IPS DF 4.7 (cell line): ENCODE data around the gene RAB1B.
"Not testable (repeated sequence)": the region's sequence is repeated elsewhere in the genome, so short reads cannot be mapped to it uniquely, and the experiment has no call there.

ENCODE experiments used
- DNase-seq: peaks from one replicate; pipeline ENCODE4 v3.0.0-alpha.2; 2013; ENCODE audit warnings: low spot score; ENCODE audit errors: extremely low read depth

Gene RAB1B

DNA sequence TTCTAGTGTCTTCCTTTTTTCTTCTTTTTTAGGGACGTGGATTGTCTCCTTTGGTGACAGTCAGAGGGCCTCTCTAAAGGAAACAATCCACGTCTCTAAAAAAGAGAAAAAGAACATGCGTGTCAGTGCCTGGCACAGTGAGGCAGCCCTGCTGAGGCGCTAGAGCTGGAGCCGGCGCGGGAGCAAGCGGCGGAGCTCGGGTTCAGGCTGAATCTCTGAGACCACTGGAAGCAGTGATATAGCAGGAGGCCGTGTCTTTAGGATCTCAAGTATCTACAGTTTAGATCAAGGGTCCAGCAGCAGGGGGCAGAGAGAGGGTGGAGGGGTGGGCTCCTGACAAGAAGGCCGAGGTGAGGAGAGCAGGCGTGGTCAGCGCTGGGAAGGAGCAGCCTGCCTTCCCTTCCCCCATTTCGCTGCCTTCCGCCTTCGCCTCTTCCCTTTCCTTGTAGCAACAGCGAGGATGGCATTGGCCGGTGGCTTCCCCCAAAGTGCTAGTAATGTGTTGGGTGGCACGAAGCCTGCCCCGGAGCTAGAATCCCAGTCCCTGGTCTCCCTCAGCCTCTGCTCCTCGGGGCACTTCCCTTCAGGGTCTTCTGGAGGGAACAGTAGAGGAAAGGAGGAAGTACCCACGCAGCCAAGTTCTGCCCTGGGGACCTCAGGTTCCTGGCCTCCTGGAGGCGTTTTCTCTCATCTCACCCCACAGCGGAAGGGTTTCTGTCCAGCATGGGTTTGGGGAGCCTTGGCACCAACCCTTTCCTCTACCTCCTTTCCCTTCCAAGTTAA lies 28.2 kb upstream of the RAB1B start:
- DNase-seq: no peak

DNA sequence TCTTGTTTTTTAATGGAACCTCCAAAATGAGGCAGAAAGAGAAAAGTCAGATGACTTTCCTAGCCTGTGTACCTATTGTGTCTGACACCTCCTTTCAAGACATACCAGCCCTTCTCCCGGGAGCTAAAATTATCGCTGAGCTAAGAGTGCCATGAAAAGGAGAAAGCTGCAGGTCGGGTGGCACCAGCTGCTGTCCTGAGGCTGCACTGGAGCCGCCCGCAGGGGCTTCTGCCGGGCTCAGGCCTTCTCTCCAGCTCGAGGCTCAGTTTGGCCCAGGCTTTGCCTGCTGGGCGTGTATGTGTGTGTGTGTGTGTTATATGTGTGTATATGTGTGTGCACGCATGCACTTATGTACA lies 27.7 kb upstream of the RAB1B start:
- no peak for DNase-seq

DNA sequence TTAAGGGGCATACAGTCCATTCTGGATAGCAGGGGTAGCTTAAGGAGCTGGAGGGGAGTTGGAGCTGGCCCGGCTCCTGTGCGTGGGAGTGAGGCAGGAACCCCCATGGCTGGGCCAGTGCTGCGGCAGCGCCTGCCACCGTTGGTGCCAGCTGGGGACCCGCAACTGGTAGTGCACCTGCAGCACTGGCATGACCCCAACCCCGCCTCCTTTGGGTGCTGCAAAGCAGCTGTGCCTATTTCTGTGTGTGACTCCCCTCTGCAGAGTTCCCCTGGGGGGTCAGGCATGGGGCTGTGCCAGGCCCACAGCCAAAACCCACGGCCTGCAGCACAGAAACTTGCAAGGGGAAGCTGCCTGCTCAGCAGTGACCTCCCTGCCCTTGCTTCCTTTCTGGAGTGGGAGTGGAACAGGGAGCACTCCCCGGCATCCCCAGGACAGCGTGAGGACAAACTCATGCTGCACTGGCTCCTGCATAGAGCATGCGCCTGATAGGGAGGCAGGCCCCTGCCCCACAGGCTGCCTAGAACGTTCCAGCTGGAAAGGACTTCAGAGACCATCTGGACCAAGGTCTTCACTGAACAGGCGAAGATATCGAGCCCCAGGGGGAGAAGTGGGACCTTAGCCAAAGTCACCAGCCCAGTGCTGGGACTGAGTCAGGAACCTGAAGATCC lies 26.2 kb upstream of the RAB1B start:
- DNase-seq: no peak

DNA sequence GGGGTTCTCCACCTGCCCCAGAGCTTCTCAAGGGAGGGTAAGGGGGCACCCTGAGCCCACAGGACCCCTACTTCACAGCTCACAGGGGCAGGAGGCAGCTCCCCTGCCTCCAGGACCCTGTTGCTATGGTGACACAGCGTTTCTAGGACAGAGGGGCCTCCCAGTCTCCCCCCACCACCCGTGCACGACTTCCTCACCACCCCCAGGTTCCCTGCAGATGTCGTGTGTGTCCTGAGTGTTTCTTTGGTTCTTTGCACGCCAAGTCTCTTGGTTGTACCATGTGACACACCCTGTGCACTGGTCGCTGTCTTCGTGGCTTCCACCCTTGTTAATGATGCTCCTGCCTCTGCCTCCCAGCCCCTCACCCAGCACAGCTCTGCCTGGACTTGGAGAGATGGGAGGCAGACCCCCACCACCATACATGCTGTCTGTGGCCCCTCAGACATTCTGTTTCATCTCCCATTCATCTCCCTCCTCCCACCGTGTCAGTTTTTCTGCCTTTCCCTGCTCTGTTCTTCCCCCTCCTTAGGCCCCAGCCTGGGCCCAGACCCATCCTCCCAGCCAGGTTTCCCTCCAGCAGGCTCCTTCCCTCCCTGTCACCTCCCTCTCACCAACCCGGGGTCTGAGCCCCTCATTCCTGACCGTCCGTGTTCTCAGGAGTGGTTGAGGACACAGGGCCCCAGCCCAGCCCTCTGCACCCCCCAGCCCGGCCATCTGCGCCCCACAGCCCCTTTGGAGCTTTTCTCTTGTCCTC lies 24.5 kb upstream of the RAB1B start:
- no peak for DNase-seq

DNA sequence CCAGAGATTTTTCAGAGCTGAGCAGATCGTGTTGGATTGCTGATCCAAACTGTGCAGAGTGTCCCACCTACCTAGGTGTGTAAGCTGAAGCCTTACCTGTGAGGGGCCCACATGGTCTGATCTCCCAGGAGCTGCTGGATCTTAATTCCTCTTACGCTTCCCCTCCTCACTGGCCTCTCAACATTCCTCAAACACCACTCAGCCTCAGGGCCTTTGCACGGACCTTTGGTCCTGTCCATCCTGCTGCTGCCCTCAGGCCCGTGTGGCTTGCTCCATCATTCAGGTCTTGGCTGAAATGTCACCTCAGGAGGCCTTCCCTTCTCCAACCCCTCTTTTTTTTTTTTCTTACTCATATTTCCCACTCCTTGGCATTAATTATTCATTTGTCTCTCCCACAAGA lies 21.1 kb upstream of the RAB1B start:
- no peak for DNase-seq

DNA sequence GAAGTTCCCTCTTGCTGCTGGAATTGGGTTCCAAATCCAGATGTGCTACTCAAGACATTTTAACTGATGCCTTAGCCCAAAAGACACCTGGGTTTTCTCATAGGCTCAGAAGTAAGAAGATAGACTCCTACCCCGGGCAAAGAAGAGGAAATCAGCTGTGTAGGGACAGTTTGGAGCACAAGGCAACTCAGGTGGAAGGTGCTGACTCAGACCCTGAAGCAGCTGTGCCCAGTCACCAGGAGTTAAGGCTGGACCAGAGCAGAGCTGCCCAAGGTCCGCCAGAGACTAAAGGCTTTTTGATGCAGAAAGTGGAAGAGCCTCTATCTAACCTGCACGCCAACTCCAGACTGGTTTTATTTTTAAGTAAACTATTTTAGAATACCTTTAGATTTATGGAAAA lies 20.6 kb upstream of the RAB1B start:
- no peak for DNase-seq

DNA sequence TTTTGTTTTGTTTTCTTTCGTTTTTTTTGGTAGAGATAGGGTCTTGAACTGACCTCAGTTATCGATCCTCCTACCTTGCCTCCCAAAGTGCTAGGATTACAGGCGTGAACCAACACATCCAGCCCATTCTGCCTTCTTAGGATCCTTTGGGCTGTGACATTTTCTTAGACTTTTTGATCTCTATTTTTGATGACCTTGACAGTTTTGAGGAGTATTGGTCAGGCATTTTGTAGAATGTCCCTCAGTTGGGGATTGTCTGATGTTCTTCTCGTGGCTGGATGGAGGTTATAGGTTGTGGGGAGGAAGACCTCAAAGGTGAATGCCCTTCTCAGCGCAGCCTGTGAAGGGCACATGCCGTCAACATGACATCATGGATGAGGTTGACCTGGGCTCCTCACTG lies 19.5 kb upstream of the RAB1B start:
- DNase-seq: no peak

DNA sequence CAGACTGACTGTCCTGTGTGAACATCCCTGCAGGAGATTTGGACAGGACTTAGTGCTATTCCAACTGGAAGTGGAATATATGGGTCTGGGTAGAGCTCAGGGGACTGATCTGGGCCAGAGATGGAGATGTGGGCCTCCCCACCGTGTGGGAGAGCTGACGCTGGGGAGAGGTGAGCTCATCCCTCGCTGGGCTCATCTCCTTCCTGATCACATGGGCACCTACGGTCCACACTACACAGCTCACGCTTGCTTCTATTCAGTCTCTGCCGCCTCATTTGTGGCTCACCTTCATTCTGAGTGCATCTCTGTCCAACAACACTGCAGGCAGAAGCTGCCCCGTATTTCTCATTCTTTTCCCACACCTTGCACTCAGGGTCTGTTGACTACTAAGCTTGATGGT lies 16.6 kb upstream of the RAB1B start:
- no peak for DNase-seq

DNA sequence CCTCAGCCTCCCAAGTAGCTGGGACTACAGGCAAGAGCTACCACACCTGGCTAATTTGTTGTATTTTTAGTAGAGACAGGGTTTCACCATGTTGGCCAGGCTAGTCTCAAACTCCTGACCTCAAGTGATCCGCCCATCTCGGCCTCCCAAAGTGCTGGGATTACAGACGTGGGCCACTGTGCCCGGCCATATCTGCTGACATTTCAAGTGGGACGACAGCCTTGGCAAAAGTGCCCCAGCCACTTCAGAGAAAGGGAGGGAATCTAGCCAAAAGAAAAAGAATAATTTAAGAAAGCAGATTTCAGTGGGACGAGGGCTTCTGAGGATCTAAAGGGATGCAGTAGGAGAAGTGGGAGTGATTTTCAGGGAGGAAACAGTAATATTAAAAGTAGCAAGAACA lies 15.4 kb upstream of the RAB1B start:
- DNase-seq: not testable (repeated sequence)

DNA sequence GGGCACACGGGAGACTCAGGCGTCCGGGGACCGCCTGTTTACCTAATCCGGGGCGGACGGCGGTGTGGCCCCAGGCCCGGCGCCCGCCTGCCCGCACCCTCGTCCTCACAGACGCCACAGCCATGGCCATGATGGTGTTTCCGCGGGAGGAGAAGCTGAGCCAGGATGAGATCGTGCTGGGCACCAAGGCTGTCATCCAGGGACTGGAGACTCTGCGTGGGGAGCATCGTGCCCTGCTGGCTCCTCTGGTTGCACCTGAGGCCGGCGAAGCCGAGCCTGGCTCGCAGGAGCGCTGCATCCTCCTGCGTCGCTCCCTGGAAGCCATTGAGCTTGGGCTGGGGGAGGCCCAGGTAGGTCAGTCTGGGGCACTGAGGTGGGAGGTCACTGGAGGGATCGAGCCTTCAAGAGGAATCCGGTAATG lies 10.0 kb upstream of the RAB1B start:
- DNase-seq: no peak

DNA sequence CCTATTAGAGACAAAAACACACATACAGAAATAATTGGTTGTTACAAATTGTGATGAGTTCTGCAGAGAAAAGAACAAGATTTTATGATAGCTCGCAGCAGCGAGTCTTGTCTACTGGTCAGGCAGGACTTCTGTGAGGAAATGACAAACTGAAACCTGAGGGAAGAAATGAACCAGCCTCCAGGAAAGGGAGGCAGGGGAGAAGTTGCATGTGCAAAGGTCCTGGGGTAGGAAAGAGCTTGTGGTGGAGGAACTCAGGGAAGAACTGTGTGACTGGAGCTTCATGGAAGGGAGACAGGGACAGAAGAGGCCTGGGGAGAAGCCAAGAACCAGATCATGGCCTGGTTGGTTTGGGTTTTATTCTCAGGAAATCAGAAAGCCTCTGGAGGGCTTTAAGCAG lies 9.2 kb upstream of the RAB1B start:
- DNase-seq: no peak

DNA sequence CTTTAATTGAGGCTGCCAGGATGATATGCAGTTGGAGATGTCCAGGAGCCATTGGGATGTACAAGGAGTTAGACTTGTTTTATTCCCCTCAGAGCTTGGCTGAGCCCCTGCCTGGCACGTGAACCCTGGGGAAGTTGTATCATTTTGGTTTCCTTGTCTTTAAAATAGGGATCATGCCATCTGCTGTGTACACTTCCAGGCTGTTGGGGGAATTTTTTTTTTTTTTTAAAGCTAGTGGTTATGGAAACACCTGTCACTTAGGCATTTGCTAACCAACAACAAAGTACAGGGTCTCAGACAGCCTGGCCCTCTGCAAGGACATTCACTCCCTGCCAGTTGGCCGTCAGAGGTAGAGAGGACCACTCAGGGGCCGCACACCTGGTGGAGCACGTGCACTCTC lies 8.5 kb upstream of the RAB1B start:
- no peak for DNase-seq

DNA sequence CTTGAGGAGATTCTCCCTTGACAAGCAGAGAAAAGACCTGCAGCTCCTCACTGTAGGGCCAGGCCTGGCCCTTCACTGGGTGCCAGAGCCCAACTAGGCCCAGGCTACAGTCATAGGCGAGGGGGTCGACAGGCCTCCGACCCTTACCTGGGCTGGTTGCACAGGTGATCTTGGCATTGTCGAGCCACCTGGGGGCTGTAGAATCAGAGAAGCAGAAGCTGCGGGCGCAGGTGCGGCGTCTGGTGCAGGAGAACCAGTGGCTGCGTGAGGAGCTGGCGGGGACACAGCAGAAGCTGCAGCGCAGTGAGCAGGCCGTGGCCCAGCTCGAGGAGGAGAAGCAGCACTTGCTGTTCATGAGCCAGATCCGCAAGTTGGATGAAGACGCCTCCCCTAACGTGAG lies 6.9 kb upstream of the RAB1B start:
- no peak for DNase-seq

DNA sequence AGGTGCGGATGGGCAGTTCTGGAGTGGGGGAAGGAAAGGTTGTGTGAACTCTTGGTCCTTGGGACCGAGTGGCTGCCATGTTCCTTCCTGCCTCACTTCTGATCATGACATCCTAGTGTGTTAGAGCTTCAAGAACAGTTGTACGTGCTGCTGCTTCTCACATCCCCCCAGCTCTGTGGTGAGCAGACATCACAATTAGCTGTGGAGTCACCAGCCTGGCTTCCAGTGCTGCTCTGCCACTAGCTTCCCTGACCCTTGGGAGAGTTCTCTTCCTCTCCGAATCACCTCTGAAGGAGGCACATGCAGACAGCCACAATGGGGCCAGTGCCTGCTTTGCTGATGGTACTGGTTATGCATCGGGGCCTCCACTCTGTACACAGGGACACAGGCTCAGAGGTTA lies 6.2 kb upstream of the RAB1B start:
- no peak for DNase-seq

DNA sequence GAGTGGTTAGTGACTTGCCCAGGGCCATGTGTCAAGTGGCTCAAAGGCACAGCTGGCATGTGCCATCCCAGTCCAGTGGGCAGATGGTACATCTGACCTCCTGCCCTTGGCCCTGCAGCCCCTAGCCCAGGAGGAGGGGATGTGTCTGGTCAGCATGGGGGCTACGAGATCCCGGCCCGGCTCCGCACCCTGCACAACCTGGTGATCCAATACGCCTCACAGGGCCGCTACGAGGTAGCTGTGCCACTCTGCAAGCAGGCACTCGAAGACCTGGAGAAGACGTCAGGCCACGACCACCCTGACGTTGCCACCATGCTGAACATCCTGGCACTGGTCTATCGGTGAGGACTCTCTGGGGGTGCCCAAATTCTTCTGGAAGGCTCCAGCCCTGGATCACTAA lies 5.7 kb upstream of the RAB1B start:
- no peak for DNase-seq

DNA sequence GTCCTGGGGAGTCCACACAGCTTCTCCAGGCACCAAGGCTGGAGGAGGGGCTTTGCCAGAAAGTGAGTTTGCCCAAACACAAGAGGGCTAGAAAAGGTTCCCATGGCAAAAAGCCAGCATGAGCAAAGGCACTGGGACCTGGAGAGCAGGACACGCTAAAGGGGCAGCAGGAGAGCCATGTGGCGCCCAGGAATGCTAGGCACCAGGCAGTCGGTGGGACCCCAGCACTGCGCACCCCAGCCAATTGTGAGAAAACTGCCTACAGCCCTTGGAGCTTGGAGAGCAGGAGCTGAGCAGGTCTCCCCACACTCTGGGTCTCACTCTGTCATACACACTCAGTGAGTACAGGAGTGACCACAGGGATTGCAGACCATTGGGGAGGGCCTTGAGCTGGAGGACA lies 5.2 kb upstream of the RAB1B start:
- DNase-seq: no peak

DNA sequence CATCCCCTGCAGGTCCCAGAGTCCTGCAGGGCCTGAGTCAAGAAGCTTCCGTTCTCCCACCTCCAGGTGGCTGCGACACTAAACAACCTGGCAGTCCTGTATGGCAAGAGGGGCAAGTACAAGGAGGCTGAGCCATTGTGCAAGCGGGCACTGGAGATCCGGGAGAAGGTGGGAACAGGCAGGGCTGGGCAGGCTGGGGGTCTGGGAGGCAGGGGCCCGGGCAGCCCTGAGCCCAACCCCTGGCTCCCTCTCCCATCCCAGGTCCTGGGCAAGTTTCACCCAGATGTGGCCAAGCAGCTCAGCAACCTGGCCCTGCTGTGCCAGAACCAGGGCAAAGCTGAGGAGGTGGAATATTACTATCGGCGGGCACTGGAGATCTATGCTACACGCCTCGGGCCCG lies 4.7 kb upstream of the RAB1B start:
- DNase-seq: no peak

DNA sequence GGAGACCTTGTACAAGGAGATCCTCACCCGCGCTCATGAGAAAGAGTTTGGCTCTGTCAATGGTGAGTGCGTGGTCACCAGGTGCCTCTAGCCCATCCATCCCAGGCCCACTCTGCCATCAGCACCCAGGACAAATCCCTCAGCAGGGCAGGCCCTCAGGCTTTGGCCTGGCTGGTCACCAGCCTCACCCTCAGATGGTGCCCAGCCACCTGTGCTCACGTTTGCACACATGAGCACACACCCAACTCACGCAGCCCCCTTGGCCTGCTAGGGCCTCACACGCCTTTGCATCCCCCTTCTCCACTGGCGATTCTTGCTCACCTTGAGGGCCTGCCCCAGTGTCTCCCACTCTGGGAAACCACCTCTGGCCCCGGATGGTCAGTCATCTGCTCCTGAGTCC lies 4.1 kb upstream of the RAB1B start:
- no peak for DNase-seq

DNA sequence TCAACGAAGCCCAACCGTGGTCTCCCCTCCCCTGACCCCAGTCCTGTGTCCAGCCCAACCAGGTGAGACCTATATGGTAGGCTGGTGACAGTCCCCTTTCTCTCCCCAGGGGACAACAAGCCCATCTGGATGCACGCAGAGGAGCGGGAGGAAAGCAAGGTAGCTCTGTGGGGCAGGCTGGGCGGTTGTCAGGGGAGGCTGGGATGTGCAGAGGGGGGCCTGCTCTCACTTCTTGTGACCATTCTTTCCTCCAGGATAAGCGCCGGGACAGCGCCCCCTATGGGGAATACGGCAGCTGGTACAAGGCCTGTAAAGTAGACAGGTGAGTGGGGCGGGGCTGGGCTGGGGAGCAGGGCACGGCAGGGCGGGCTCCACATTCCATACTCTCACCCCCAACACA lies 3.5 kb upstream of the RAB1B start:
- DNase-seq: no peak

DNA sequence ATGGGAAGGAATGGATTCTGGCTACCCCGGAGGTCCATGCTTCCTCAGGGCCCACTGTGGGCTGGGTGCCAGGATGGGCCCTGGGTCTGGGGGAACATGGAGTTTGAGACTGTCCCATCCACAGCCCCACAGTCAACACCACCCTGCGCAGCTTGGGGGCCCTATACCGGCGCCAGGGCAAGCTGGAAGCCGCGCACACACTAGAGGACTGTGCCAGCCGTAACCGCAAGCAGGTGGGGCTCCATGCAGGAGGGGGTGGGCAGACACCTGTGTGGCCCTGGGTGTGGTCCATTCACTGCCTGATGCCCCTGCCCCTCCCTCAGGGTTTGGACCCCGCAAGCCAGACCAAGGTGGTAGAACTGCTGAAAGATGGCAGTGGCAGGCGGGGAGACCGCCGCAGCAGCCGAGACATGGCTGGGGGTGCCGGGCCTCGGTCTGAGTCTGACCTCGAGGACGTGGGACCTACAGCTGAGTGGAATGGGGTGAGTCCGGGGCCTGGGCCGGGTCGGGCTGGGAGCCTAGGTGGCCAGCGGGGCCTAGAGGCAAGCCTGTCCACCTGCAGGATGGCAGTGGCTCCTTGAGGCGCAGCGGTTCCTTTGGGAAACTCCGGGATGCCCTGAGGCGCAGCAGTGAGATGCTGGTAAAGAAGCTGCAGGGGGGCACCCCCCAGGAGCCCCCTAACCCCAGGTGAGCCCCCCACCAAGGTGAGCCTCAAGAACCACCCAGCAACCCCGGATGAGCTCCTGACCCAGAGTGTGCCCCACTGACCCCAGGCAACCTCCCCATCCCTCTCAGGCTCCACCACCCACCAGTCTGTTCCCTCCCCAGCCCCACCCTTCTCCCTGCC lies 2.7 kb upstream of the RAB1B start:
- no peak for DNase-seq

DNA sequence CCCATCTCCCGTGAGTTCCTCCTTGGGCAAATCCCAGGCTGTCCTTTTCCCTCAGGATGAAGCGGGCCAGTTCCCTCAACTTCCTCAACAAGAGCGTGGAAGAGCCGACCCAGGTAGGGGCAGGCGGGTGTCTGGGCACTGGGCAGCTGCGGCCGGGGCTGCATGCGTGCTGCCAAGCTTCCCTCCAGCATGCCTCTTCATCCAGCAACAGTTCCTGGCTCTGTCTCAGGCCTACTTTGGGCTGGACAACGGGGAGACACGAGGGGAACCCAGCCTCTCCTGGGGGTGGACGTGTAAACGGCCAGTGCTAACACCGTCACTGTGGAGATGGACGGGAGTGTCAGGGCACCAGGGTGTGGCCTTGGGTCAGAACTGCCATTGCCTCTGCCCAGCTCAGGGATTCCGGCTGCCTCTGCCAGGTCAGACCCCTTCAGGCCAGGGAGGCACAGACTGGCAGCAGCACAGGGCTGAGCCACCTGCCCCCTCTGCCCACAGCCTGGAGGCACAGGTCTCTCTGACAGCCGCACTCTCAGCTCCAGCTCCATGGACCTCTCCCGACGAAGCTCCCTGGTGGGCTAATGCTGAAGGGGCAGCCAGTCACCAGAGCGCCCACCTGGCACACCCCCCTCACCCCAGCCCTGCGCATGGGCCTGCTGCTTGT lies 1.9 kb upstream of the RAB1B start:
- DNase-seq: no peak
